GM19468 (cell line): ENCODE results near the gene NEO1.
"Not testable (repeated sequence)": the region's sequence is repeated elsewhere in the genome, so short reads cannot be mapped to it uniquely, and the experiment has no call there.

ENCODE experiments used
- ATAC-seq: cut with Tn5 transposase; IDR thresholded peaks from one replicate; pipeline ENCODE4 v1.9.1; 2021; ENCODE audit warnings: mild to moderate bottlenecking, moderate library complexity, moderate number of reproducible peaks; ENCODE audit not compliant: unreplicated experiment; ENCODE audit errors: extremely low read depth

Gene NEO1

DNA sequence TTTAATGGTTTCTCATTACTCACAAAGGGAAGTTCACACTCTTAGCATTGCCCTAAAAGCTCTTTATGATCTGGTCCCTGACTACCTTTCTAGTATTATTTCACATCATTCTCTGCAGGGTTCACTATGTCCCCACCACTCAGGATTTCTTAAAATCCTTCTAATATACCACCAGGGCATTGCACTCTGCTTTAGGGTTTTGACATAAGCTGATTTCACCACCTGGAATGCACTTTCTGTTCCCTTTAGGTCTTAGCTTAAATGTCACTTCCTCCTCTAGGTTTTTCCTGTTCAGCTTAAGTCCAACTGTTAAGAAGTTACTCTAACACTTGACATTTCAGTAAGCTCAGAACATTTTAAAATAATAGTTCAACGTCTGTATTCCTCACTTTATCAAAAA lies 234.8 kb downstream of the NEO1 start:
- ATAC-seq: no peak

DNA sequence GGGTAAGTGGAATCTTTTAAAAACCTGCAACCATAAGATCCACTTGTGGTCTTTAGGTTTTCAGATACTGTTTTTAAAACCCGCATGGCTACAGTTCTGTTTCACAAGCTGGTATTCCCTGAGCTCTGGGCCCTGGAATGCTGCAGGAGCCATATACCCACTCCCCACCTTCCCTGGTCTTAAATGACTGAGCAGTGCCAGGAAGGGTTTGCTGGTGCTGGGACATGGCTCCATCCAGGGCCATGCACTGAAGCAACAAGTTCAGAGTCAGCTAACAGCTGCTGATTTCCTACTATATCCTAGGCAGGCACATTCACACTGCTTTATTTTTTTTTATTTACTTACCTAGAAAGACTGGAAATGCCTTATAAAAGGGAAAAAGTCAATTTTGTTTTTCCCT lies 239.2 kb downstream of the NEO1 start:
- ATAC-seq: no peak

DNA sequence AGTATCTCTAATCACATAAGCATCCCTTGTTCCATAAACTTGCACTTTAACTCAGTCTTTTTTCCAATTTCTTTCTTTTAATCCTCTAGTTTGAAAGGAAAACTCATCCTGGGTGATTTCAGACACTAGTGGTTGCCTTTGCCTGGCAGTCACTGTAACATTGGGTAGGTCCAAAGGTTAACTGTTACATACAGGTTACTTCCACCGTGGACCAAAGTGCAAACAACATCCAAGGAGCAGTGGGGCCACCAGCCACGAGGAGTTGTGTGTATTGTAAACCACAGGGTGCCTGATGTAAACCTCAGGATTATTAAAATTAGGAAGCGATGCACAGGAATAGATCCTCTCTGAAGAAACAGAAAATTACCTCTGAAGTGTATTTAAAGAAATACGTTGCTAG lies 241.5 kb downstream of the NEO1 start:
- no peak for ATAC-seq

DNA sequence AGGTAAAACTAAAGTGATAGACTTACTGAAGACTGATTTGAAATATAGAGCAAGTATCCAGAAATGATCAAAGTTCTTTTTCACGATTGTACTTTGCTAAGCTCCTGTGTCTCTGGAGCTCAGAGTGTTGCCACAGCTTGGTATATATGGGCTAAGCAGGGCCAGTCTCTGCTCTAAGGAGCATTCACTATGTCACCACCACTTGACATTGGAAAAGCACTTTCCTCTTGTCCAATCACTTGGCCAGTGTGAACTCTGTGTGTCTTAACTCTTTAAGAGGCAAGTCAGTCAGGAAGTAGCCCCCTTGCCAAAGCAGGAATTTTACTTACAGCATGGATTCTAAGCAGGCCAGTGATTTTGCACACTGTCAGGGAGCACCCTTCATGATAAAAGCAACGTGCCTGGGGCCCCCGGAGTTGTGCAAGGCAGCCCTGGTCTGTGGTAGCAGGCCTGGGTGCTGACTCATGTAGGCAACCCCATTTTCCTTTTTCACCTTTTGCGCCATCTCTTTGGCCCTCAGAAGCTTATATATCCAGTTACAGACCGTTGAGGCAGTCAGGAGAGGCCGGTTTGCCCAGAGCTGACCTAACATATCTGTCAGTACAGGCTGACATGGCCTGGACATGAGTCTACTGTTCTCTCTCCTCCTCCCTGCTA lies 243.5 kb downstream of the NEO1 start:
- no peak for ATAC-seq

DNA sequence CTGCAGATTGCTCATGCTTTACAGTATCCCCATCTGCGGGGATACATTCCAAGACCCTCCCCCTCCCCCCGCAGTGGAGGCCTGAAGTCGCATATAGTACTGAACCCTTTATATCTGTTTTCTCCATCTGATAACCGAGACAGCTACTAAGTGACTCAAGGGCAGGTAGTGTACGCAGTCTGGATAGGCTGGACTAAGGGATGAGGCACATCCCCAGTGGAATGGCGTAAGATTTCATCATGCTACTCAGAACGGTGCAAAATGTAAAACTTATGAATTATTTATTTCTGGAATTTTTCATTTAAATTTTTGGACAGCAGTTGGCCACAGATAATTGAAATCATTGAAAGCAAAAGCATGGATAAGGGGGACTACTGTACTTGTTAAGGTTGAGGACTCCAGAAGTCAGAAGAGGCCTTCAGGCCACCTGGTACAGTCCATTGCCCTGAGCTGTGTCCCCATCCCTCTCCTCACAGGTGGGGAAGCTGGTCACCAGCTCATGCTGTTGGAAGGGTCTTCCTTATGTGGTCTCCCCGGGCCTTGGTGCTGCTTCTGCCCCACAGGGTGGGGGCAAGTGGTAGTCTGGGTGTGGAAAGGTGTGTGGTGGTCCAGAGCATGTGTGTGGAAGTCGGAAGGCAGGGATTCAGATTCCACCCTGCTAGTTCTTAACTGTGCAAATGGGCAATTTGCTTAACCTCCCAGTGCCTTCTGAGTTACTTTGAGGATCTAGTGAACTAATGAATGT lies 244.5 kb downstream of the NEO1 start:
- ATAC-seq: no peak

DNA sequence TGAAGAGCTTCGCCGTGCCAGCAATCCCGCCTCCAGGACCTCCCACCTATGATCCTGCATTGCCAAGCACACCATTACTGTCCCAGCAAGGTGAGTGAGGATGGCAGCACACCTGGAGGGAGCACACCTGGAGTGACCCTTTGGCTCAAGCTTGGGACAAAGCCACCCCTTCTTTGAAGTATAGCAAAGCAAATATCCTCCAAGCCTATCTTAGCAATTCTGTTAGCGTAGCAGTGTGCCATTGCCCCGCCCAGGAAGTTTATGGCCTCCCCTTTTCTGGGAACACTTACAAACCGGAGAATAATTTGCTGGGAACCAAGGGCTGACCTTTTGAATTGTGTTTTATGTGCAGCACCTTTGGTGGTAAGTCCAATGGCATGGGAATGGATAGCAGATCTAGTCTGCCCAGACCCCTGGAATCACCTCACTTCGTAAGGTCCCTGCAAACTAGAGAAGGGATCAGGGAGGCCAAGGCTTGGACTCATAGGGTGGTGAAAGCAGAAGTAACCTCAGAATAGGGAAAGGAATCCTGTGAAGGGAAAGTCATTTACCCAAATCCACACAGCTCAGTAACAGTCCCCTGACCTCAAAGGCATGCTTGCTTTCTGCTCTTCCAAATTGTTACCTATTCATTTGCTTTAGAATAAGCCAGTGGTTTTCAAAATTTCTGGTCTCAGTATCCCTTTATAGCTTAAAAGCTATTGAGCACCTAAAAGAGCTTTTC lies 246.4 kb downstream of the NEO1 start:
- no peak for ATAC-seq

- ATAC-seq: not testable (repeated sequence)
These were observed 248.0 kb downstream of the NEO1 start for GRCh38 chr15:73300286-73300685.

- no peak for ATAC-seq
These were observed 251.4 kb downstream of the NEO1 start for GRCh38 chr15:73303636-73304035.

- no peak for ATAC-seq
These were observed 253.3 kb downstream of the NEO1 start for GRCh38 chr15:73305331-73306211.

DNA sequence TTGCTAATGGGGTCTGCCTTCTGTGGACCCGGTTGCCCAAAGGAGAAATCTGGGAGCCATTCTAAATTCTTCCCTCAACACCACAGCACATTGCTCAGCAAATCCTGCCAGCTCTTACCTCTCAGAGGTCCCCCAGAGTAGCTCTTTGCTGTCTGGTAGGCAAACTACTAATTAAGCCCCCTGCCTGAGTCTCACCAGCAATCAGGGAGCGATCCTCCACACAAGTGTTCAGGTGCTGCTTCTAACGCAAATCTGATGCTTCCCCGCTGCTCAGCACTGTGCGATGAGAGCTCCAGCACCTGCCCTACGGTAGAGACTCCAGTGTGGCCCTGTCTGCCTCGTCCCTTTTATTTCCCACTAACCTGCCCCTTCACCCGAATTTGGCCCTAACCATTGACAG lies 256.0 kb downstream of the NEO1 start:
- ATAC-seq: no peak

DNA sequence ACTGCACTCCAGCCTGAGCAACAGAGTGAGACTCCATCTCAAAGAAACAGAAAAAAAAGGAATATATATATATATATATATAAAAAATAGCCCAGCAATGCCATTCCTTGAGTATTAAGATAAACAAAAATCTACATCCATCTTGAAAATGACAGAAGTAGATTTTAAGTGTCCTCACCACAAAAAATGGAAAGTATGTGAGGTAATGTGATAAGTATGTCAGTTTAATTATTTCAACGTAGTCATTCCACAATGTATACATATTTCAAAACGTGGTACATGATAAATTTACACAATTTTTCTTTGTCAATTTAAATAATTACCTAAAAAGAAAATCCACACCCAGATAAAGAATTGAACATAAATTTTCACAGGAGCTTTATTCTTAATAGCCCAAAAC lies 261.6 kb downstream of the NEO1 start:
- no peak for ATAC-seq

DNA sequence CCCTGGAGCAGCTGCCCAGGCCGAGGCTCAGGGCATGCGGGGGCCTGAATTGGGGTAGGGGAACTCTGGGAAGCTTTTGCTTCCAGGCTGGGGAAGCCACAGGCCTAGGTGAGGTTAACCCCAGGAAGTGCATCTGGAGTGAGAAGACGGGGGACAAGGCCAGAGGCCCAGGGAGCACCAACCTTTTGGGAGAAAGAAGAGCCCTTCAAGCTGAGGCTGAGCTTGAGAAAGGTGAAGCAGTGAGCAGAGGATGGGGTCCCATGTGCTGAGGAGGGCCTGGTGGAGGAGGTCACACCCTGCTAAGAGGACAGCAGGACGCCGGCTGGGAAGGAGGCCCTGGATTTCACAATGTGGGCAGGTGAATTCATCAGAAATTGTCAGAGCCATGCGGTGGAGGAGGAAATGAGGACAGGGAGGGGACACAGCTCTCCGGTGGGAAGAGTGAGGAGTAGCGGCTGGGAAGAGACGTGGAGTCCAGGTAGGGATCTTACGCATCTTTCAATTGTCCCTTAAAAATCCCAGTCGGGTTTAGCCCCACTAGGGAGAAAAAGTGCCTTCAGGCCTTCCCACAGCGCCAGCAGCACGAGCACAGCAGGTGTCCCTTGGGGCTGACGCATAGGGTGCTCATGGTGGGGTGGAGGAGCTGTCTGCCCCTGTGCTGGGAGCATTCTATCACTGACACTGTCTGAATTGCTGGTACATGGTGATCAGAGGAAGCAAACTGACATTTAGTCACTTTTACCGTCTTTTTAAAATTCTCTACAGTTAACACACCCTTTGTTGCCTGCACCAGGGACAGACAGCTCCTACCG lies 265.6 kb downstream of the NEO1 start:
- ATAC-seq: no peak

- no peak for ATAC-seq
These were observed 266.4 kb downstream of the NEO1 start for GRCh38 chr15:73318463-73319351.

- no peak for ATAC-seq
These were observed 267.4 kb downstream of the NEO1 start for GRCh38 chr15:73319460-73320245.

DNA sequence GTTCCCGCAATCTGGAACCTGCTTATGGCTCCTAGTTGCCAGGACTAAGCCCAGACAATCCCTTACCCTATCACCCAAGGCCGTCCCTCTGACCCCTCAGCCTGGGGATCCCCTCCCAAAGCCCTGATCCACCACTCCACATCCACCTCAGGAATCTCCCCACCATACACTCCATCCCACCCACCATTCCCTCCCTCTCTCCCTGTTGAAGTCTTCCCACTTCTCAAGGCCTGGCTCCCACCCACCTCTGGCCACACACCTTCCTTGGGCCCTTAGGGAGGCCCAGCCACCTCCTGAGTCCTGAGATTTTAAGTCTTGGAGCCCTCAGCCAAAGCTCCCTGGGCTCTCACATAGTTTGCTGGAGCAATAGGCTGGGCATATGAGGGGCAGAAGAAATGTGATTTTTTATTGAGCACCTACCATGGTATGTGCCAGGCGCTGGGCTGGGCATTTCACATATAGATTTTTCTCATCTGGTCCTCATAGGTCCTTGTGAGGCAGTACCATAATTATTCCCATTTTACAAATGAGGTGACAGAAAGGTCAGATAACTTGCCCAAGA lies 268.4 kb downstream of the NEO1 start:
- no peak for ATAC-seq

- ATAC-seq: no peak
These were observed 269.5 kb downstream of the NEO1 start for GRCh38 chr15:73321496-73322450.
